Esophagus muscularis mucosa (tissue), 4 donors: ENCODE measurements around the gene PLEKHS1. TPM values are rescaled to one million over a fixed set of nuclear protein-coding genes. Genes with fewer than 3 reads are reported as not detected.

ENCODE experiments used
- DNase-seq: peaks from one replicate; pipeline ENCODE4 v3.0.0-alpha.2; 2017; ENCODE audit errors: extremely low spot score
- H3K27ac ChIP-seq, 4 donors: fragments of 200-600 bp; sonication (generic); replicated peaks in 1 of 4; 1 replicate in 3 of 4; 2 replicates in 1 of 4; pipeline ENCODE4 v1.5.1; 2016 to 2019; ENCODE audit warnings: mild to moderate bottlenecking in 1 of 4
- H3K27me3 ChIP-seq, 4 donors: fragments of 200-600 bp; sonication (generic); one replicate each; pipeline versions ENCODE4 v1.5.1 to v1.6.0; 2016 to 2019
- H3K36me3 ChIP-seq, 4 donors: fragments of 200-600 bp; sonication (generic); one replicate each; pipeline ENCODE4 v1.5.1; 2016 to 2019
- H3K4me1 ChIP-seq, 4 donors: fragments of 200-600 bp; sonication (generic); one replicate each; pipeline ENCODE4 v1.5.1; 2016 to 2019
- H3K4me3 ChIP-seq, 4 donors: fragments of 200-600 bp; sonication (generic); 1 replicate in 2 of 4; 2 replicates in 2 of 4; pipeline ENCODE4 v1.5.1; 2016 to 2019; ENCODE audit warnings: mild to moderate bottlenecking in 4 of 4, moderate library complexity in 1 of 4
- H3K9me3 ChIP-seq, 4 donors: fragments of 200-600 bp; sonication (generic); 1 replicate in 3 of 4; 2 replicates in 1 of 4; pipeline ENCODE4 v1.5.1; 2016 to 2019
- CTCF ChIP-seq, 3 experiments: fragments of 200-600 bp in 2 of 3; fragments of 450-650 bp in 1 of 3; sonication (generic) in 2 of 3; IDR thresholded peaks; one replicate each; pipeline ENCODE4 v1.5.1; 2017 to 2019; ENCODE audit warnings: antibody characterized with exemption in 3 of 3, mild to moderate bottlenecking in 2 of 3, moderate library complexity in 1 of 3
- EP300 ChIP-seq: sonication (generic); formaldehyde crosslinking; IDR thresholded peaks from one replicate; pipeline ENCODE4 v1.6.1; 2017; ENCODE audit warnings: antibody characterized with exemption
- POLR2A ChIP-seq: fragments of 450-650 bp; IDR thresholded peaks from one replicate; pipeline ENCODE4 v1.6.1; 2017; ENCODE audit warnings: antibody characterized with exemption, moderate library complexity, mild to moderate bottlenecking, low read depth
- POLR2AphosphoS5 ChIP-seq, 2 donors: sonication (generic); formaldehyde crosslinking; IDR thresholded peaks; one replicate each; pipeline ENCODE4 v1.6.1; 2017; ENCODE audit warnings: antibody characterized with exemption in 2 of 2
- WGBS: methylation state at CpG from one replicate; pipeline ENCODE4 v1.1.5; 2018; 5-methylcytosine and 5-hydroxymethylcytosine counted together
- intact Hi-C: fragments of 100-400 bp; cut with DNase I; formaldehyde crosslinking; loops from one replicate; pipeline ENCODE4 v1.15.1; 2023
- total RNA-seq, 4 donors: library from RNA; depleted of rRNA; stranded (reverse); fragments of >200 nt; gene quantifications; one replicate each; pipeline versions ENCODE4 v1.1.0 to v1.2.1, GENCODE V29; 2016

Gene PLEKHS1
- total RNA-seq, 4 donors from 2014 or later, result not detected

DNA sequence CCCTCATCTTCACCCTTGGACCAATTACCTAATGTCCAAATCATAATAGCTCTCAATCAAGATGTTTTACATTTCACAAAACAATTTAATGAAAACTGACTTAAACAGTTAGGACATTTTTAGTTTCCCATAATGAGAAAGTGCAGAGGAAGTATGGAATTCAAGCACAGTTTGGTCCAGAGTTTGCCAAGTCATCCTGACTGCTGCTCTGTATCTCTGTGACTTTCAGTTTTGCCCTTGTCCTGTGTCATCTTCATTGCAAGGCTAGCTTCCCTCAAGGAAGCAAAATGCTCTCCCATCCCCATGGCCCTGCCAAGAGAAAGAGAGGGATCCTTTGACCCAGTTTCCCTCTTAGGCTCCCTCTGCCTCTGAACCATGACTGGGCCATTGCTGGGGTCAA is 7.9 kb upstream of the PLEKHS1 start:
- DNase-seq, result no peak
- intact Hi-C loops, result no loop called here
- Histone ChIP-seq H3K27ac (no peak overlapping the region), H3K27me3 (no peaks in the 10 kb centered on the region), H3K9me3 (no peaks in the 10 kb centered on the region), H3K4me1 (no peaks in the 10 kb centered on the region), H3K4me3 (no peak overlapping the region), H3K36me3 (no peaks in the 10 kb centered on the region)
- TF ChIP-seq CTCF (IDR thresholded peaks at IDR 0.05), result no peak
- no peak for TF ChIP-seq POLR2A
- TF ChIP-seq EP300, result no peak
- no peak for TF ChIP-seq POLR2AphosphoS5 (IDR thresholded peaks at IDR 0.05)

DNA sequence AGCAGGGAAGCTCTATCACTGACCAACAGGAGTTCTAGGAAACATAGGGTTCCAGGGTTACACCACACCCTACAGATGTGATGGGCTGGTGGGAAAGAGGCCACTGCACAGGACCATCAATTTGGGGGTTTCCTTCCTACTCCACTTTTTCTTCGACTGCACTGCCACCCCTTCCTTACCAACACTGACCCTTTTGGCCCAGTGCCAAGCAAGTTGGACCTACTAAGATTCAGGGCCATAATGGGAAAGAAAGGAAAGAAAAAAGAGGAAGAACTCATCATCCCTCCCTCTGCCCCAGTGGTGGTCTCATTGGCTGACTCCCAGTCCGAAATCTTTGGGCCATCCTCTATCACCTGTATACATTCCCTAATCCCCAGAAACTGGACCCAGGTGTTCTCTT is 6.1 kb upstream of the PLEKHS1 start:
- H3K36me3 ChIP-seq, result no peaks in the 10 kb centered on the region
- H3K27me3 ChIP-seq, result no peaks in the 10 kb centered on the region
- 72% methylated on average over 2 of the region's 2 CpGs for WGBS
- TF ChIP-seq POLR2AphosphoS5 (IDR thresholded peaks at IDR 0.05), result no peak
- no peak for TF ChIP-seq CTCF (IDR thresholded peaks at IDR 0.05)
- no peak for TF ChIP-seq POLR2A
- no peak for TF ChIP-seq EP300
- no peaks in the 10 kb centered on the region for H3K9me3 ChIP-seq
- H3K4me1 ChIP-seq, result no peaks in the 10 kb centered on the region
- intact Hi-C loops, result no loop called here
- no peak overlapping the region for H3K27ac ChIP-seq
- H3K4me3 ChIP-seq, result no peak overlapping the region
- DNase-seq, result no peak

DNA sequence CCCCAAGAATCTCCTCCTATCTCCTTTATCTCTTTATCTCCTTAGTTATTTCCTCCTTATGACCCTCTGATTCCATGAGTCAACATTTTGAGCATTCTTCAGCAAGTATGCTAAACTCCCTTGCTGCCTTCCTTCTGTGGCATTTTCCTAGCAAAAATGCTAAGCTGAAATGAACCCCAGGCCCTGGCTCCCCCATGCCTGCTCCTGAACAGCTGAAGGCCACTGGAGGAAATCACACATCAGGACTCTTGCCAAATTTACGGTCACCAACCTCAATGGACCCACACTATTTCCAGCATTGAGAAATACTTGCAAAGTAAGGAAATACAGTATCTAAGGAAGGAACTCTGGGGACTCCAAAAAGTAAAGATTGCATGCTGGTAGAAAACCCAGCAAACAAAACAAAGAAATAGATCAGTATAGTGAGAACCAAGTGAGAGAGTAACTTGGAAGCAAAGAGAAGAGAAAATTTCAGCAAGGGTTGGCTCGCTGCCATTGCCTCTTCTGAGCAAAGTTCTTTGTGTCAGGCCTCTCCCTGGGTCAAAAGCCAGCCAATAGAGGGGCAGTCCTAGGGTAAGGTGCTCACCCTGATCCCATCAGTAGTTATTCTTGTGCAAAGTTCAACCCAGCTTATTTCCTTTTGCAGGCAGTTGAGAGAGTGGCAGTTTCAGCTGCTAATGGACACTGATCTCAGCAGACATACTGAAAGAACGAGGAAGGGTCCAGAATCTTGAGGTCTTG is 5.1 kb upstream of the PLEKHS1 start:
- Histone ChIP-seq H3K36me3 (no peaks in the 10 kb centered on the region), H3K27me3 (no peaks in the 10 kb centered on the region), H3K9me3 (no peaks in the 10 kb centered on the region), H3K4me3 (no peak overlapping the region), H3K4me1 (no peaks in the 10 kb centered on the region), H3K27ac (no peak overlapping the region)
- TF ChIP-seq EP300 (no peak), POLR2AphosphoS5 (IDR thresholded peaks at IDR 0.05) (no peak), CTCF (IDR thresholded peaks at IDR 0.05) (no peak), POLR2A (no peak)
- 73% methylated on average over 3 of the region's 3 CpGs for WGBS
- no peak for DNase-seq
- intact Hi-C loops, result no loop called here

GRCh38 chr10:113752553-113752952 is 1.1 kb downstream of the PLEKHS1 start:
- no peaks in the 10 kb centered on the region for H3K9me3 ChIP-seq
- 100% methylated on average over 1 of the region's 1 CpG for WGBS
- no peak for DNase-seq
- TF ChIP-seq CTCF (IDR thresholded peaks at IDR 0.05) (no peak), EP300 (no peak), POLR2AphosphoS5 (IDR thresholded peaks at IDR 0.05) (no peak), POLR2A (no peak)
- no peaks in the 10 kb centered on the region for H3K27me3 ChIP-seq
- no peak overlapping the region for H3K4me3 ChIP-seq
- H3K4me1 ChIP-seq, result no peaks in the 10 kb centered on the region
- H3K27ac ChIP-seq, result no peak overlapping the region
- H3K36me3 ChIP-seq, result no peaks in the 10 kb centered on the region
- intact Hi-C loops, result no loop called here
